ENCODE data around the gene MRPL9. TPM values are rescaled to one million over a fixed set of nuclear protein-coding genes. Genes with fewer than 3 reads are reported as not detected.

The MRPL9 gene
- total RNA-seq: 79.4 and 95.0 TPM in 2 replicates

DNA sequence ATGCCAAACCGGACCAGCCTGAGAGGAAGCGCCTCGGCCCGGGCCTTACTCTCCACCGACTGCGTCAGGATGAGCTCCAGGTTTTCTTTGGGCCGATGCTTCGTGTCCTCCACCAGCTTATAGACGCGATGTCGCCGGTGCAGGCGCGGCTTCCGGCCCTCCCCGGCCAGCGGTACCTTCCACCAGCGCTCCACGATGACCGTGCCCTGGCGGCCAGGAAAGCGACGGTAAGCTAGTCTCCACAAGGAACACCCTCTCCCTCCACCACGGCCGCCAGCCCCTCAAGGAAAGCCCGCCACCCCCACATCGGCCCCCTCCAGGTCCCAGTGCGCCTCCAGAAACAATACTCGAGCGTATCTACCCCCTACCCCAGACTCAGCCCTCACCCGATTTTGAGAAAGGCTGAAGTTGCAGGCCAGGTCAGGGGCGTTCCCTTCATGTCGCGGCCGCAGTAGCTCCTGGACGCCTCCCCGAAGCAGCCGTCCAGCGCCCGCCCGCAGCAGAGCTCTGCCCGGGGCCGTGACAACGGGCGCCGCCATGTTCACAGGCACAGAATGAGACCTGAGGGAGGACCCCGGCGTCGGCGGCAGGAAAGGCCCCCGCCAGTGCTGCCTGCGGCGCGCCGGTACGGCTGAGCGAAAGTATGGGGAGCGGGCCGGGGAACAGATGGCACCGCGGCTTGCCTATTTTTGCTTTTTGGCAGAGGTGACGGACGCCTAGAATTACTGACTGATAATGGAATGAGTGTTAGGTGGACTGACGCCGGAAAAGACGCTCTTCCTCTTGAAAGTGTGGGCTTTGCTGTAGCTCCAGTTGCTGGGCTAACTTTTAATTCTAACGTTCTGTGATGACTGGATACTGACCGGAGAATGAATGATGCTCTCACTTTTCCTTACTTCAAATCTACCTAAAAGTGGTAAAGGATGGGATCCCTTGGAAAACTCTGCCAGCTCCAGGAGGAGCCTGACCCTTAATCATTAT lies at the start of gene MRPL9:
Gene MRPL9, minus strand, starts transcription at position 556 of the 981 bp plus-strand sequence. Its CDS starts 17 bp downstream, at position 539.

DNA sequence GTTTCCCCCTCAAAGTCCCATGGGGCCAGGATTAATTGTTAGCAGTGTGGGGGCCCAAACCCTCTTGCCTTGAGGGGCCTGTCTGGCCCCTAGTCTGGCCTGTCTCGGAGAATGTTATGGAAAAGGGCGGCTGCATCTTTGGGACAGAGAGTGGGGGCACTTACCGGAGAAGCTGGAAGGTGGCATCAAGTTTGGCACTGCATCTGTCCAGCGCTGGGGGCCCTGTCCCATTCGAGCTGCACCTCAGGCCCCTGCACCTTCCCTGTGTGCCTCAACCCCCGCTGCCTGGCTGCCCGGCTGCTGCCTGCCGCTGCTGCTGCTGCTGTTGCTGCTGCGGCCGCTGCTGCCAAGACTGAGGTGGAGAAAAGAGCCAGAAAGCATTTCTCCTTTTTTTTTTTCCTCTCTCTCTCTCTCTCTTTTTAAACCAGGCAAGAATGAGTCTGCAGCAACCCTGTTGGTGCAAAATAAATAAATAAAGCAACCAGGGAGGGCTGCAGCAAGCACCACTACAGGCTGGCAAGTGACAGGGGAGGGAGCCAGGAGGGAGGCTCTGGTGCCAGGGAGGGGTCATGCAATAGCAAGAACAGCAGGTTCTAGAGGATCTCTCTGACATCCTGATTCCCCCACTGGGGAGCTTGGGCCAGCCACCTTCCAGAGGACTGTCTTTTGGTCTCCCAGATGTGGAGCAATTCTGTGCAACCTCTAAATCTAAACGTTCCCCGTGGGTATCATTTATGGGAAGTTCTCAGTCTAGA lies 41.9 kb upstream of the MRPL9 start, which contains the start of gene LINGO4:
Gene LINGO4, minus strand, starts transcription at position 354 of the 755 bp plus-strand sequence. CDS start 2,715 bp downstream, outside the sequence.

DNA sequence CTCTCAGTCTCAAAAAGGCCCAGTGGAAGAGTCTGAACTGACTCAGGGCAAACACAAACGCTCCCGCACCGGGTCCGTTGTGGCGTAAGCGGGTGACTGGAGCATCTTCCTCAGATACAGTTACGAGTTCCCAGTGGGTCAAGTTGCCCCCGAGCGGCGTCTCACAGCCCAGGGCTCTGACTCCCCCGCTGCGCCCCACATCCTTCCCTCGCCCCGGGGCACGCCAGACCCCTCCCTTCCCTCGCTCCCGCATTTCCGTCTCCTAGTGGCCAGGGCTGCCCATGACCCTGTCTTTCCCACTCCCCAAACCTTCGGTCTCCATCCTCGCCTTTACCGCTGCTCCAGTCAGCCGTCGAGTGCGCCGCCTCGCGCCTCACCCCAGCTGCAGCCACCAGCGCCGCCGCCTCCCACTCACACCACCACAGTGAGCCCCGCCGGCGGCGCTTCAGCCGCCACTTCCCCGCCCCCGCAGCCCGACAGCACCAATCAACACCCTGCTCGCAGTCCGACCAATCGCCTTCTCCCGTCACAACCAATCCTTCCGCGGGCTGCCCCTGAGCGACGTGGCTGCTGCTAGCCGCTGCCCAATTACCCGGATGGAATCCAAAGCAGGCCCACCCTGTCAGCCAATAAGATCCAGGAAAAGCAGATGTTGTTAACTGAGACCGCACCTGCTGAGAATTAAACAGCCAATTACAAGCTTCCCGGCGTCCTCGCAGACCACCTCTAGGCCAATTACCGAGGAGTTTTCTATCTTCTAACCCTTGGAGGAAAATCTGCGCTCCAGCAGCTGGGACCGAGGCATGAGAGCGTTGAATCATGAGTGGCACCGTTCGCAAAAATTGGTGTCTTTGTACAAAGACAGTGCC lies 27.0 kb upstream of the MRPL9 start, which contains the start of gene TDRKH:
Gene TDRKH, minus strand, starts transcription at position 430 of the 869 bp plus-strand sequence. CDS start 7,478 bp downstream, outside the sequence.

DNA sequence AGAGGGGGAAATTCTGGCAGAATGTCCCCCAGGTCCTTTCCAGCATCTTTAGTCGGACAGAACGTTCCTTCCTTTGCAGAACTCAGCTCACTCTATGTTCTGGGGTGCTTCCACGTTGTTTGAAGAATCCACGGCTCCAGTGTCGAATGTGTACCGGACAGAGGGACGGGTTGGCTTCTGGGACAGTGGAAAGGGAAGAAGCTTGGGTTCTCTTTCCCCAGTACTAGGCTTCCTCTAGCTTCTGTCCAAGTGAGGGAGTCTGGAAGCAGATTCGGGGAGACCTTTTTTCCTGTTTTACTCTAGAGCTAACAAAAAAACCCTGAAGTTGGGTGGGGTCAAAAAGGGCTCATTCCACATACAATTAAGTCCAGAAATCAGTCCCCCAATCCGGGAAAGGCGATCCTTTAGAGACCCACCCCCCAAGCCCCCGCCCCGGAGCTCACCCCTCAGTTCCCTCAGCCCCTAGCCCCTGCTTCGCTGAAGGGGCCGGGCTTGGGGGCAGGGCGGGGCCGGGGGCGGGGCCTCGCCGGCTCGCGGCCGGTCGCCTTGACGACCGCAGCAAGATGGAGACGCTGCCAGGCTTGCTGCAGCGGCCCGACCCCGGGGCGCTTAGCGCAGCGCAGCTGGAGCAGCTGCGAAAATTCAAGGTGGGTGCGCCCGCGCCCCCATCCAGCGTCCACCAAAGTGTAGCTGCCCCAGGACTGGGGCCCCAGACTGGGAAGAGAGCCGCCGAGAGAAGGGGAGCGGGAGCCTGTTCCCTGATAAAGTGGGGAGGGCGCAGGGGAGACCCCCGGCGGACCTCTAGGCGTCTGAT lies 42.1 kb downstream of the MRPL9 start, which contains the start of gene RIIAD1:
Gene RIIAD1, plus strand, starts transcription at position 549 of the 814 bp plus-strand sequence. Its CDS starts 15 bp downstream, at position 564.

DNA sequence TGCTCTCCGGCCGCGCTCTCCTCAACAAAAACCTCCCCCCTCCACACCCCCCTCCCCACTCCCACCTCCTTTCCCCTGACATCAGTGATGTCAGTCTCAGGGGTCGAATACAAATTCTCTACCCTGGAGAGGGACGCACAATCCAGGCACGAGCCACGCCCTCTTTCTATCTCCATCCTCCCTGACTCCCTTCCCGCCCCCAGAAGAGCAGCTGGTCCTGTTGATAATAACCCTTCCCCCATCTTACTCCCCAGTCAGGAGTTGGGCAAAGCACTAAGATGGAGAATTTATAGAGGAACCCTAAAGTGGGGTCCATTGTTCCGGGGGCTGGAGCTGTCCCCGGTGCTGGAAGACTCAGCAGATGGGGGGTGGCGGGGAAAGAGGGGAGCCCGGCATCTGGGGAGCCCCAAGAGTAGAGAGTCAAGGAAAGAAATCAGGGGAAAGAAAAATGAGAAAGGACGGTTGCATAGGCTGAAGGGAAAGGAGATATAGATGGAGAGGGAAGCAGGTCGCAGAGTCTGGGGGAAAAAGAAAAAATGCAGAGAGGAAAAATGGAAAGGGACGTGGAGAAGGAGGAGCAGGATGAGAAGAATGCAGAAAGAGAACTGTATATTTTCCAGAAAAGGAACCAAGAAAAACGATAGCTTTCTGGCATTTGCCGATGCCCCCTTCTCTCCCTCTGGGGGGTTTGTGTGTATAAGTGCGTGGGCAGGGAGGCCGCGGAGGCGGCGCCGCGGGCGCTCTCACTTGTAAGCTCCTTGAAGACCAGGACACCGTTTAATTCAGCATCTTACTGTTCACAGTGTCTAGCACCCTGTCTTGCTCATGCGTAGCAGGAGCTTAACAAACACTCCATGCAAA lies 46.3 kb downstream of the MRPL9 start, which contains the start of gene CELF3:
Gene CELF3, minus strand, starts transcription at position 33 of the 861 bp plus-strand sequence. CDS start 783 bp downstream, outside the sequence.

Other genes starting within 250 kb of the MRPL9 start
- gene TUFT1, start 223.2 kb downstream of the MRPL9 start, total RNA-seq: 16.4 and 16.6 TPM in 2 replicates
- gene SNX27, start 151.4 kb downstream of the MRPL9 start, total RNA-seq: 9.6 and 12.1 TPM in 2 replicates
- not detected in 2 replicates for gene CELF3, start 46.7 kb downstream of the MRPL9 start, total RNA-seq
- not detected in 2 replicates for gene RIIAD1, start 42.0 kb downstream of the MRPL9 start, total RNA-seq
- 12.3 and 13.3 TPM in 2 replicates for gene TDRKH, start 27.0 kb upstream of the MRPL9 start, total RNA-seq
- gene LINGO4, start 41.9 kb upstream of the MRPL9 start, total RNA-seq: not detected in 2 replicates
- 0.16 TPM in 1 of 2 replicates, not detected in the other for gene RORC, start 68.3 kb upstream of the MRPL9 start, total RNA-seq
- 0.39 and 0.99 TPM in 2 replicates for gene C2CD4D, start 76.3 kb upstream of the MRPL9 start, total RNA-seq
- gene THEM5, start 90.2 kb upstream of the MRPL9 start, total RNA-seq: not detected in 2 replicates
- 10.7 and 11.8 TPM in 2 replicates for gene THEM4, start 146.0 kb upstream of the MRPL9 start, total RNA-seq
- gene S100A10, start 230.4 kb upstream of the MRPL9 start, total RNA-seq: 417 and 612 TPM in 2 replicates